ENCODE measurements around the gene CSNK2B.

- no peak for TF ChIP-seq CTCF (IDR thresholded peaks at IDR 0.05)
- TF ChIP-seq TCF7L2 (IDR thresholded peaks at IDR 0.05; ENCODE audit: low read depth, low read length): no peak
- TF ChIP-seq SIN3A (IDR thresholded peaks at IDR 0.05; ENCODE audit: borderline replicate concordance, insufficient read depth, low read depth, low read length): no peak
These were observed 14.2 kb upstream of the CSNK2B start for GRCh38 chr6:31651602-31652191.

All from Panc1 (cell line).